Pancreas (tissue), 10 donors: ENCODE measurements around the gene TMPRSS2. TPM values are rescaled to one million over a fixed set of nuclear protein-coding genes. Genes with fewer than 3 reads are reported as not detected.
A peak's percentile ranks its signal among the peaks of the same experiment; 100 is the strongest.

Experiments
- ATAC-seq, 4 donors: fragments of 200-7000 bp; cut with Tn5 transposase; one replicate each; pipeline versions ENCODE4 v1.8.0 to v1.9.1; 2020; ENCODE audit warnings: mild to moderate bottlenecking in 4 of 4, moderate library complexity in 4 of 4
- DNase-seq, 6 donors: peaks; one replicate each; pipeline ENCODE4 v3.0.0-alpha.2; 2020
- FAIRE-seq: peaks from 2 replicates; lab custom pipeline; 2012; peaks lifted over from hg19 to GRCh38; lab: Jason Lieb, UNC
- H3K27ac ChIP-seq, 4 donors: fragments of 200-600 bp; sonication (generic); 1 replicate in 3 of 4; 2 replicates in 1 of 4; pipeline versions ENCODE4 v1.5.0 to v1.8.0; 2020
- H3K27me3 ChIP-seq, 4 donors: fragments of 200-600 bp; one replicate each; pipeline ENCODE4 v1.8.0; 2021
- H3K36me3 ChIP-seq, 3 donors: fragments of 200-600 bp; sonication (generic) in 1 of 3; one replicate each; pipeline versions ENCODE4 v1.5.0 to v1.8.0; 2020 to 2021
- H3K4me1 ChIP-seq, 3 donors: fragments of 200-600 bp; one replicate each; pipeline ENCODE4 v1.8.0; 2021
- H3K4me3 ChIP-seq, 4 donors: fragments of 200-600 bp; sonication (generic) in 2 of 4; one replicate each; pipeline versions ENCODE4 v1.5.0 to v1.8.0; 2020 to 2021
- H3K9me3 ChIP-seq, 4 donors: fragments of 200-600 bp; one replicate each; pipeline ENCODE4 v1.8.0; 2021
- CTCF ChIP-seq, 4 donors: fragments of 200-600 bp; sonication (generic) in 3 of 4; IDR thresholded peaks; one replicate each; pipeline versions ENCODE4 v1.5.0 to v1.8.0; 2021; ENCODE audit warnings: antibody characterized with exemption in 4 of 4
- WGBS, 2 donors: extraction: QIAGEN DNeasy Blood & Tissue Kit; methylation state at CpG; one replicate each; pipeline ENCODE4 v1.1.7; 2013; 5-methylcytosine and 5-hydroxymethylcytosine counted together
- intact Hi-C, 3 donors: fragments of 100-400 bp; cut with DNase I; formaldehyde crosslinking; loops; one replicate each; pipeline versions ENCODE4 v1.11.1 to v1.14.2; 2022
- polyA plus RNA-seq, 2 donors: library from polyadenylated mRNA; stranded (reverse); fragments of 200-250 nt; gene quantifications; one replicate each; pipeline ENCODE4 v1.2.3, GENCODE V29; 2013
- total RNA-seq, 6 donors: library from RNA; stranded (reverse); fragmentation: NEBNext Ultra II Directional in 4 of 6; extraction: Animal tissue kit (Norgen Biotek cat#: 25700) in 4 of 6; gene quantifications; one replicate each; pipeline versions ENCODE4 v1.2.1 to v1.2.4, GENCODE V29; 2021 to 2023
- donor health status: healthy with polysubstance abuse.
- donor health status: DM: no; HTN: no; CAD: no; lungs with moderate emphysema.
- donor health status: DM: no; HTN: no; CAD: no.
- donor health status: control.
- donor health status: control.
- donor health status: Bipolar disorder and iron deficiency.
- donor health status: DM: yes; HTN: yes; CAD: no.
- donor health status: DM: no; HTN: no; CAD: no.
- donor health status: DM: no; HTN: no; CAD: no.
- donor health status: DM: yes; HTN: yes; CAD: no.

TMPRSS2 gene
- total and polyA plus RNA-seq, 8 donors, result 42.2 to 88.8 (median 69.6) TPM

GRCh38 chr21:41523175-41523574, 15.2 kb upstream of the TMPRSS2 start:
- FAIRE-seq, result no peak
- no peaks in the 10 kb centered on the region for H3K27me3 ChIP-seq
- 94 to 100% methylated on average over 3 of the region's 3 CpGs for WGBS, 2 donors

GRCh38 chr21:41521489-41522027, 13.6 kb upstream of the TMPRSS2 start:
- ATAC-seq, result no peak
- H3K9me3 ChIP-seq, result no peaks in the 10 kb centered on the region
- H3K4me3 ChIP-seq, result no peak overlapping the region
- no peaks in the 10 kb centered on the region for H3K27me3 ChIP-seq
- intact Hi-C loops, result no loop called here
- no peaks in the 10 kb centered on the region for H3K36me3 ChIP-seq
- H3K27ac ChIP-seq, result no peak overlapping the region
- TF ChIP-seq CTCF (IDR thresholded peaks at IDR 0.05), result no peak
- 63 to 70% methylated on average over 4 of the region's 4 CpGs for WGBS, 2 donors
- DNase-seq, result peak in 1 of 6 donors; percentile 2
- no peak for FAIRE-seq
- peaks cover 0 to 4% (median 4%) of the 10 kb centered on the region in 3 donors for H3K4me1 ChIP-seq

More at GRCh38 chr21:41523175-41523574, 15.2 kb upstream of the TMPRSS2 start:
- Histone ChIP-seq H3K36me3 (no peaks in the 10 kb centered on the region), H3K27ac (no peak overlapping the region), H3K4me1 (peaks cover 4 to 13% (median 8%) of the 10 kb centered on the region in 3 donors), H3K9me3 (no peaks in the 10 kb centered on the region), H3K4me3 (no peak overlapping the region)
- no peak for TF ChIP-seq CTCF (IDR thresholded peaks at IDR 0.05)
- no peak for DNase-seq
- intact Hi-C loops, result no loop called here
- no peak for ATAC-seq

- no peak overlapping the region for H3K4me3 ChIP-seq
- no peaks in the 10 kb centered on the region for H3K27me3 ChIP-seq
- no peak for FAIRE-seq
- H3K4me1 ChIP-seq, result peaks cover 0 to 4% (median 4%) of the 10 kb centered on the region in 3 donors
- H3K9me3 ChIP-seq, result no peaks in the 10 kb centered on the region
- intact Hi-C loops, result no loop called here
- no peak for ATAC-seq
- TF ChIP-seq CTCF (IDR thresholded peaks at IDR 0.05), result no peak
- no peak overlapping the region for H3K27ac ChIP-seq
- WGBS, 2 donors, result 69 to 74% methylated on average over 5 of the region's 5 CpGs
- no peak for DNase-seq
- no peaks in the 10 kb centered on the region for H3K36me3 ChIP-seq
These were observed 12.8 kb upstream of the TMPRSS2 start for GRCh38 chr21:41520560-41521442.

- ATAC-seq (no peak), DNase-seq (no peak), FAIRE-seq (no peak)
- H3K4me1 ChIP-seq, result peaks cover 0 to 4% (median 0%) of the 10 kb centered on the region in 3 donors
- intact Hi-C loops, result no loop called here
- H3K36me3 ChIP-seq, result no peaks in the 10 kb centered on the region
- no peak overlapping the region for H3K27ac ChIP-seq
- no peak overlapping the region for H3K4me3 ChIP-seq
- WGBS, 2 donors, result 85 to 87% methylated on average over 9 of the region's 9 CpGs
- no peaks in the 10 kb centered on the region for H3K9me3 ChIP-seq
- no peak for TF ChIP-seq CTCF (IDR thresholded peaks at IDR 0.05)
- H3K27me3 ChIP-seq, result no peaks in the 10 kb centered on the region
These were observed 12.0 kb upstream of the TMPRSS2 start for GRCh38 chr21:41519806-41520559.
